Measurements from ENCODE around the gene ITPK1.

Gene ITPK1

DNA sequence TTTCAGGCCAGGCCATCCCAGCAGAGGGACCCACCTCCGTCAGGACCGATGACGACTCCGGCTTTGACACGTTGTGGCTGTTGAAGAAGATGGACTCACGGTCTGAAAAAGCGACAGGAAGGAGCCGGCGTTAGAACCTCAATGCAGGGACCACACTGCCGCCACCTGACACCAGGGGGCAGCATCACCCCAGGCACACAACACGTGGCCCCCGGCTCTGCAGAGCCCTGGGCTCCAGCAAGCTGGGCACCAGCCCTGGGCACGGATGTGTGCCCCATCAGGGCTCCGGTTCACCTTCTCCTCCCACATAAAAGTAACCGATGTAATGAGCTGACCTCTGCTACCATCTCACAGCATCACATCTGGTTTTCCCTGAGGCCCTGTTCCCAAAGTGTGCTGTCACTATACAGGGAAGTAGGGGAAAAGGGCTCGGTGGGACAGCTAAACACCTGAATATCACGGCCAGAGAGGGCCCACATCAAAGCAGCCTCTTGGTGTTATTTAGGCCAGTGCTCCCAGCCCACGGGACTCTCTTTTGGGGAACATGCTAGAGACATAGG, 163.7 kb downstream of the ITPK1 start:
- peak; percentile 62 to 69 for DNase-seq (ENCODE audit: low read depth in 2 of 2)

DNA sequence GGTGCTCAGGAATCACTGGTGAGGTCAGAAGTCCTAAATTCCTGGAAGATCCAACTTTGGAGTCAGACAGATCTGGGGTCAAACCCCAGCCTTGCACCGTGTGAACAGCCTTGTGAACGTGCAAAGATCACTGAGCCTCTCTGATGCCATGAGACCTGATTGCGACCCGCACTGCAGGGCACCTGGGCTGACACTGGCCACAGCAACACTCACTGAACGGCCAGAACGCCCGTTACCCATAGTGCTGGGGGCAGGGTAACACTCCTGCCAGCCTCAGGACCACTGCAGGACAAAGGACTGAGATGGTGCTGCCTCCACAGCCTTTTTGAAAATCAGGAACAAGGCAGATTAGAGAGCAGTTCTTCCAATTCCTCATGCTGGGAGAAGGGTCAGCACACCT, 164.5 kb downstream of the ITPK1 start:
- no peak for DNase-seq (ENCODE audit: low read depth in 2 of 2)

DNA sequence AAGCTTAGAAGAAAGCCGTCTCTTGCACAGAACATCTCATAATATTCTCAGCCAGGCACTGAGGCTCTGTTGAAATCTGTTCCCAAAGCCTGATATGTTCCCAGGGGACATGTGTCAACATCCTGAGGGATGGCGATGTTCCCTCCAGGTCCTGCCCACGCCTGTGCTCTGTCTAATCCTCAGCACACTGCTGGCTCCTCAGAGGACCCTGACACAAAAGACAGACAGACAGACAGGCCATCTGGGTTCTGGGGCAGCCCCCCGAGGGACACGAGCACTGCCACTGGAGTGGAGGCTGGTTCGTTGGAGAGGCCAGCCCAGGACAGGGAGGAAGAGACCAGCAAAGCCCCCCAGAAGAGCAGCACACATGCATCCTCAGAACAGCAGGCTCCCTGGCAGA, 165.0 kb downstream of the ITPK1 start:
- no peak for DNase-seq (ENCODE audit: low read depth in 2 of 2)

DNA sequence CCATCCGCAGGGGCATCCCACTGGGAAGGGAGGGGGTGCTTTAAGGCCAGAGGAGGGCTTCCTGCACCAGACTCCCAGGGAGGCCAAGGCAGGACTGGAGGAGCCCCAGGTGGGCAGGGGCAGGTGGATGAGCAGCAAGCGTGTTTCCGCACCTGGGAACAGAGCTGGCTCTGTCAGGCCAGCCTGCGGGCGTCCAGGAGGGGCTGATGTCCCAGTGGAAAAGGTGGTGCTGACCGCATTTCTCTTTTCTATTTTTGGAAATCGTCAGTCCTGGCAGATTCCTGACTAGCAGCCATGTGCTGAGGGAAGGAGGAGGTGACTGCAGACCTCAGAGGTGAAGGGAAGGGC, 165.6 kb downstream of the ITPK1 start:
- DNase-seq (ENCODE audit: low read depth in 2 of 2), result no peak

DNA sequence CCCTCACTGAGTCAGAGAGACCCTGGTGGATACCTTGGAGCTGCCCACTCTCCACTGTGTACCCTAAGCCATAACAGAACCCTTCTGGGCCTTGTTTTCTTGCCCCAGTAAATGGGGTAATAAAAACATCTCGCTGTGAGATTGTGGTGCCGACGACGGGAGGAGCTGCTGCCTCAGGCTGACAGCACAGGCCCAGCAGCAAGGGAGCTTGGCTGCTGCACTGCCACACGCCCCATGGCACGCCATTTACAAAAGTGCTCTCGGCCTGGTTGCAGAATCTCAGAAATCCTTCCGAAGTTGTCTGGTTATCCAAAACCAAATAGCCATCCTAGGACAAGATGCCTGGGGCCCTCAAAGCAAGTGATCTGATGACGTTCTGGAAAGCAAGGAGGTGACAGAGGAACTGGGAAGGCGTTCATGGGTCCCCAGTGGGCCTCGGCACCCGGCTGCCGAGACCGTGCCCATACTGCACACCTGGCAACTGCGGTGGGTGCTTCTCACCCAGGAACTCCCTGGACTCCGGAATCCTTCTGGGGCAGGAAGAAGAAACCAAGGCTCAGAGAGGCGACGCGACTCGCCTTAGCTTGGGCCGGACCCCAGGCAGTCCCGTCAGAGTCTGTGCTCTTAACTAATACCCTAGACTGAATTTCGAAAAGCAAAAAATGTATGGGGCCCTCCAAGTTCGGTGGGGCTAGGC, 166.1 kb downstream of the ITPK1 start:
- no peak for DNase-seq (ENCODE audit: low read depth in 2 of 2)

DNA sequence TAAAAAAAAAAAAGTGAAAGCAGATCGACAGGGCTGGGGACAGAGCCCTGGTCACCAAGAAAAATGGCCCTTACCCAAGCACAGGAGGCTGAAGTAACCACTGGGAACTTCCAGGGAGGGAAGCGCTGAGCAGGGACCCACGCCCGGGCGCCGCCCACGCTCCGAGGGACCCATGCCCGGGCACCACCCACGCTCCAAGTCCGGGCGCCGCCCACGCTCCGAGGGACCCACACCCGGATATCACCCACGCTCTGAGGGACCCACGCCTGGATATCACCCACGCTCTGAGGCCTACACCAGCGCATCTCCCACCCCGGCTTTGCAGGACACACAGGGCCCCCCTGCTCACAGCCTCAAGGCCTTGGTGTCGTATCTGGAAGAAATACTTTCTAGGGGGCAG, 167.1 kb downstream of the ITPK1 start:
- DNase-seq (ENCODE audit: low read depth in 2 of 2), result no peak

DNA sequence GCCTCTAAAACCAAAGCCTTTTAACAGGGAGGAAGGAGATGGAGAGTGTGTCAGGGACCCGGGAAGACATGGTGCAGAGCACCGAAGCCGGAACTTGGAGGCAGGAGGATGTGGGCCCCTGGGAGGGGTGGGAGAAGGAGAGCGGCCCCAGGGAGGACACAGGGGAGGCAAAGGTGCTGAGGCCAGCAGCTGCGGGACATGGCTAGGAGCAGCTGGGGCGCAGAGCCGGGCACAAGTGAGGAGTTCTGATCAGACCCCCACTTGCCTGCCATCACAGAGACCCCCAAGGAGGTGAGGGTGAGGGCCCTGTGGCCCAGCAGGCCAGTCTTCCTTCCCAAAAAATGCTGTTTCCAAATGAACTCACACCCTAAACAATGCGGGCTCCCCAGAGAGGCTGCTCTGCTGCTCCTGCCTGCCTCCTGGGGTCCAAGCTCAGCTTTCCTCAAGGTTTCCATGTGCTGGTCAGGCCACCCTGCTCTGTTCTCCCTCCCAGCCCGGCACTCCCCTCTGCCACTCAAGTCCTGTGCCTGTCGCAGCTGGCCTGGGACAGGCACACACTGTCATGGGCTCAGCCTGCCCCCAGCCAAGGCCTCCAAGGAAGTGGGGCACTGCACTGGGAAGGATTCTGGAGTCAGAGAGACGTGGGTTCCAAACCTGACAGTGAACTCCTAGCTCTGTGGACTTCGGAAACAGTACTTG, 168.7 kb downstream of the ITPK1 start:
- no peak for DNase-seq (ENCODE audit: low read depth in 2 of 2)

DNA sequence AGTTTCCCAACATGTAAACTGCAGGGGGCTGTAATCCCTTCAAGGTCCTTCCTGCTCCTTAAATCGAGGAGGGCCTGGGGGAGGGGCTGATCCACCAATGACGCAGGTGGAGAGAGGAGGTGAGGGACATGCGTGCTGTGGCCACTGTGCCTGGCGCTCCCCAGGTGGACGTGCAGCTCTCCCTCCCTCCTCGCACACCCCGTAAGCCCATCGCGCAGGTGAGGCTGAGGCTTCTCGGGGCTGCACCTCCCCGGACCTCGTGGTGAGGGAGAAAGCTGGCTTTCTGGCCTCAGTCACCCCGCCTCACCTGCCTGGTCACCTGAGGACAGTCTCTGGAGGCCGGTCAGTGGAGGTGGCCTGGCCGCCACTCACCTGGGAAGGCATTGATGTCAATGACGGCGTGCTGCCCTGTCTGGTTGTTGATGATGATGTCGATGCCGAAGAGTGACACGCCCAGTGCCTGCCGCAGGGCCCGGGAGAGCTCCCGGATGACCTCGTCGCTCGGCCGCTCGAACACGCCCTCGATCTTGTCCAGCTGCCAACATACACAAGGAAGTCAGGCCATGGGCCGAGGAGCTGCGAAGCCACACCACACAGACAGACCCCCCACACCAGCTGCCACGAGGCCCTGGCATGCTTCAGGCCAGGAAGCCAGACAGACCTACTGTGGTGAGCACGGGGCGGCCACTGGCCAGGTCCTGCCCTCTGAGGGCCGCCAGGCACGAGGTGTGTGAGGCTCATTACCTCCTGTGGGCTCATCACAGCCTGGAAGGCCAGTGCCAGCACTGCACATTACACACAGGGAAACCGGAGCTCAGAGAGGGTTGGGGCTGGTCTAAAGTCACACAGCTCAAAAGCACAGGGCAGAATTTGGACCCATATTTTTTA, 169.5 kb downstream of the ITPK1 start:
- DNase-seq (ENCODE audit: low read depth in 2 of 2), result no peak

DNA sequence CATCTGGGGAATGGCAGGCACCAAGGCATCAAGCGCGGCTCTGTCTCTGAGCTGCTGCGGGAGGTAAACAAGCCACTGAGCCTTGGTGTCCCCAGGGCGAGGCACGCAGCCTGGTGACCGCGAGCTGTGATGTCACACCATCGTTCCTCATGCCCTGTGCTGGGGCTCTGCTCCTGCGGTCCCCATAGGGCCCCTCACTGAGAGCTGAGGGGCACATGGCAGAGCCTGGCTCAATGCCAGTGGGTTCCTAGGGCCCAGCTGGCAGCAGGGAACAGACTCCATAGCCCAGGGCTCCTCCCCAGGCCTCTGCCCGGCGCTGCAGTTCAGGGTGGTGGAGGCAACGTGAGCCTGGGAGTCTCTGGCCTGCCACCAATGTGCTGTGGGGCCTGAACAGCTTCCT, 170.2 kb downstream of the ITPK1 start:
- no peak for DNase-seq (ENCODE audit: low read depth in 2 of 2)

DNA sequence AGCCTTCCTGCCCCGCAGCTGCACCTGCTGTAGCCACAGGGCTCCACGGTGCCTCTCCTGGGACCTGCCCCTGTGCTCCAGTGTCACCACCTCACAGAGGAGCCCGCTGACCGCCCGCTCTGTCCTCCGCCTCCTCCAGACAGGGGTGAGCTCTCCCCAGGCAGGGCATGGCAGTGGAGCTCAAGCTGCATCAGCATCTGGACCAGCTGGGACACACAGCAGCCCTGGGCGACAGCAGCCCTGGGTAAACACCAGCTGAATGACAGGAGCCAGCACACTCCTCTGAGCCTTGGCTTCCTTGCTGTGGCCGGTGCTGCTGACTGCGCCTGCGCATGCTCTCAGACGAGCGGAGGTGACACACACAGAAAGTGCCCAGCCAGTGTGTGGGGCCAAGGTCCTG, 170.7 kb downstream of the ITPK1 start:
- DNase-seq (ENCODE audit: low read depth in 2 of 2), result no peak

DNA sequence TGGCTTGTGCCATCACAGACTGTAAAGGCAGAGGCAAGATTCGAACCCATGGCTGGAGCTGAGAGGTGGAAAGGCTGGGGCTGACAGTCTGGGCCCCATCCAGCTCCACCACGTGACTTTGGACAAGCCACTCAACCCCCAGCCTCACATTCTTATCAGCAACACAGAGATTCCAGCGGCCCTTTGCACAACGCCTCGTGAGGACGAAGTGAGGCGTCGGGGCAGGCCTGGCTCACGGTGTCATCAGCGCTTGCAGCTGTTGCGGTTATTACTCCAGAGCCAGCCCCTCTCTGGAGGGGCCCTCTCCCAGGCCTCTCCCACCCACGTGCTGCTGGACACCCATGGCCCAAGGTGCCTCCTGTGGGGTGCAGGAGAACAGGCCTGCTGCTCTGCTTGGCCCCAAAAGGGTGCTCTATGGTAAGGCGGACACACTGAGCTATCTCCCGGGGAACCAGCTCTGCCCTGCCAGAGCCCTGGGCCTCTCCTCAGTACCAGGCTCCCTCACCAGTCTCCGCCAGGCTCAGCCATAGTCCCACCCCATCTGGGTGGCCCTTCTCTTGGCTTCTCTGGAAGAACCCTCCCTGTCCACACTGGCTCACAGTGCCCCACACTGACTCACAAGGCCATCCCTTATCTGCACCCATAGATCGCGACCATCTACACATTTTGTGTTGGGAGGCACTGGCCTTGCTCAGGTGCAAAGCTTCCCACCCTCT, 171.7 kb downstream of the ITPK1 start:
- no peak for DNase-seq (ENCODE audit: low read depth in 2 of 2)

DNA sequence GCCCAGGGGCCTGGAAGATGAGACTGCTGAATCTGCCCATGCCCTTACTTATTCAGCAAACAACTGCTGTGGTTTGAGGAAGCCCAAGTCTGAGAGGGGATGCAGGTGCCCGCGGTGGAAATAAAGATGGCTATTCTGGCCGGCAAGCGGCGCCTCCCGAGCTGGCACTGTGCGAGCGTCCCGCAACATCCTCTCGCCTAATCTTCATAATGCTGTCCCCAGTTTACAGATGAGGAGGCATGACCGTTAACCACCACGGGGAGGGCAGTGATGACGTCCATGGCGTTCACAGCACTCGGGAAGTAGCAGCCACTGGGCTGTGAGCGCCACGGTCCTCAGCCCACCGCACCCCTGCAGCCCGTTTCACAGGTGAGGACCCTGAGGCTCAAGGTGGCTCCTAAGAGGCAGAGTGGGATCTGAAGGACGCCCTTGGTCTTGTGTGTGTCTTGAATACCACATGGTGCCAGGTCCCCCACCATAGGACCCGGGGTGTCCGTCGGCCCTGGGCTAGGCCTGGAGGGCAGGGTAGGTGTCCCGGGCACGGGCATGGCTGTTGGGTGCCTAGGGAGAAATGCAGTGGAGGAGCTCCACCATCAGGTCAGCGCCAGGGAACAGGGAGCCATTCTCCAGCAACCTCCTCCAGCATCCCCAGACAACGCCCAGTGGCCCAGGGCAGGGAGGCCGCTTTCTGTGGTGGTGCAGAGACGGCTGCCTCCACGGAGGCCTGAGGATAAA, 172.6 kb downstream of the ITPK1 start:
- DNase-seq (ENCODE audit: low read depth in 2 of 2), result no peak

DNA sequence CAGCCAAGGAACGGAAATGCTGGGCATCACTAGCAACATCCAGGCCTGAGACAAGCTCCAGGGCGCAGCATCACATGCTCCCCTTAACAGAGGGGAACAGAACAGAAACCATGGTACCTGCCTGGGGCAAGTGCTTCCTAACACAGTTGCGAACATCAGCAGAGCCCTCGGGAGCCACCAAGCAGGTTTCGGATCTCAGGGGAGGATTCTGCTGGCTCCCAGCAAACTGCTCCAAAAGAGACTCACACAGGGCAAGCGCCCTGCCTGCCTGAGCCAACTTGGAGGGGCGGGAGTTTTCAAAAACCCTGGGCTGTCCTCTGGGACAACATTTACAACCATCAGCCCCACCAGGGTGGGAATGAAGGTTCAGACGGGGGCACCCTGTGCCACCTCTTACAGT, 173.1 kb downstream of the ITPK1 start:
- no peak for DNase-seq (ENCODE audit: low read depth in 2 of 2)

DNA sequence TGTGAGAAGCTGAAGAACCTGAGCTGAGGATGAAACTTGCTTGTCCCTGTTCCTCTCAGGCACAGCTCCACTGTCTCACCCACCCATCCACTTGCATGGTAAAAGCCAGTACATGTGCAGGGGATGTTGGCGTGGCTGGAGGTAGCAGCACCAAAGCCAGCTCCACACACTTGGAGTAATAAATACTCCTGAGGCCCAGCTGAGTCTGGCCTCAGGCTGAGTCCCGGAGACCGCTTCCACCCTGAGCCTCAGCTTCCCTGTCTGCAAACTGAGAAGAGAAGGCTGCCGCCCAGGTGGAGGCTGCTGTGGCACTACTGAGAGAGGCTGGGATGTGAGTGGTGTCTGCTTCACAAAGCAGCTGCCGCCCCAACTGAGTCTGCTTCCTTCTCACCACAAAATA, 173.6 kb downstream of the ITPK1 start:
- no peak for DNase-seq (ENCODE audit: low read depth in 2 of 2)

DNA sequence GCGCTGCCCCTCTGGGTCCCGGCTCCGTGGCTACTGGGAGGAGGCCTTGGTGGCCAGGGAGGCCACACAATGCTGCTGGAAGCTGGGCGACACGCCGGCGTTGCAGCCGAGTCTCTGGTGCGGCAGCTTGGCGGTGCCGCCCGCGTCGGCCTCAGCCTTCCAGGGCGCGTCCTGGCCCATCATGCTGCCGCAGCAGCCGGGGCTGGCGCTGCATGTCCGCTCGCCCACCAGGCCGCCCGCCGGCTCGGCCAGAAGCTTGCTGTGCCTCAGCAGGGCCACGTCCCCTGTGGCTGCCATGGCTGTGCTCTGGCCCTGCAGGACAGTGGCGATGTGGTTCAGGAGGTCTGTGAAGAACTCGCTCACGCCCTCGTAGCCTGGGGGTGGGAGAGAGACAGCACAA, 174.2 kb downstream of the ITPK1 start:
- DNase-seq (ENCODE audit: low read depth in 2 of 2), result no peak

DNA sequence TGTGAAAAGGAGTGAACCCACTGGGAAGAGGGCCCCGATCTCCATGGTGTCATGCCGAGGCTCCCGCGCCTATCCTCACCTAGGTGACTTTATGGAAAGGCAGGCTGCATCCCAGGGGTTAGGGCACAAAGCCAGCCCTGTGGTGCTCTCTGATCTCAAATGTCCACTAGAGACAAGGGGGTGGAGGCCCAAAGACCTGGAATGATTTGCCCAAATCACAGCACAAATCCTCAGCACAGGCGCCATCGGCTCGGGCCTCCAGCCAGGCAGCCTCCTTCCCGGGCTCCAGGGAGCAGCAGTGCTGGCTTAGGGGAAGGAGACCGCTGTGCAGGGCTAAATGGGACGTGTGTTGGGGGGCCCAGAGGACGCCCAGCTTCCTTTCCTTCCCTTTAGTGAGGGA, 175.2 kb downstream of the ITPK1 start:
- no peak for DNase-seq (ENCODE audit: low read depth in 2 of 2)

DNA sequence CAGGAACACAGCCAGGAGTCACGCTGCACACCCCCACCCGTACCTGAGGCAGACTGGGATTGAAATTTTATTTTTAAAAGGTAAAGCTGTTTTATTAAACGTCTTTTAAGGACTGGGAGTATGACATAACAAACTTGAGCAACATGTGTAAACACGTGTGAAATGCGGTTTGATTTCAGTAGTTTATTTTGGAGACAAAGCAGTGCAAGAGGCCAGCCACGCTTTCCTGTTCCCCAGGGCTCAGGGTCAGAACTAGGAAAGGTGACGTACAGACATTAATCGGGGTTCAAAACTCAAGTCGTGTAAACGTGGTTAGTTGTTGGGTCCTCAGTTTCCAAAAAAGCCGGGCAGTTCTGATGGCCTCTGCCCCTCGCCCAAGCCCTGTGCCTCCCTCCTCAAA, 176.0 kb downstream of the ITPK1 start:
- no peak for DNase-seq (ENCODE audit: low read depth in 2 of 2)

DNA sequence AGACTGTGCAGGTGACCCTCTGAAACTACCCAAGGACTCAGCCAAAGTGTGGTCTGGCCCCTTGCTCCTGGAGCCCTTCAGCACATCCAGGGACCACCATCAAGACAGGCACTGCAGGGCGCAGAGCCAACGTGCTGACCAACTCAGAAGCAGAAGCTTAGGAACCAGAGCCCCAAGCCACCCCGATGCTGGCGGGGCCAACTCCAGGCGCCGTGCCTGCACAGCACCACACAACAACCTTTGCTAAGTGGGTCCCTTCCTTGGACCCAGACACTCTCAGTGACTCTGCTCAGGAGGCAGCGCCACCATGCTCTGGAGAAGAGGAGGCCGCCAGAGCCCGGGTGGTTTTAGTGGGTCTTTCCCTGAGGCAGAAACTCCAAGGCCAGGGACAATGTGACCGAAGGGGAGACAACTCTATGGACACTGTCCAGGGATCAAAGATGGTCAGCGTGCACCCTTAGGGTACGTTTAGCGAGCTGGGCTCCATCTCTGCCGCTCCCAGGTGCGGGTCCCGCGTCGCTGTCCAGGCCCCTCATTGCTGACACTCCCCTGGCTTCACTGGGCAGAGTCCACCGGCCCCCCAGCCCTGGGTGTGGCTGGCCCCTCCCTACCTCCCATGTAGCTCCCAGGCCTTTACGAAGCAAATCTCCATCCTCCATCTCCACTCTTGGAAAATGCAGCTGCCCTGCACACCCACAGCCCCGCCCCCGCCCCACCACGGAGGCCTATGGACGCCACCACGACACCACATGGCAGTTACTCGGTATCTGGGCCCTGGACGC, 176.6 kb downstream of the ITPK1 start:
- DNase-seq (ENCODE audit: low read depth in 2 of 2), result no peak

DNA sequence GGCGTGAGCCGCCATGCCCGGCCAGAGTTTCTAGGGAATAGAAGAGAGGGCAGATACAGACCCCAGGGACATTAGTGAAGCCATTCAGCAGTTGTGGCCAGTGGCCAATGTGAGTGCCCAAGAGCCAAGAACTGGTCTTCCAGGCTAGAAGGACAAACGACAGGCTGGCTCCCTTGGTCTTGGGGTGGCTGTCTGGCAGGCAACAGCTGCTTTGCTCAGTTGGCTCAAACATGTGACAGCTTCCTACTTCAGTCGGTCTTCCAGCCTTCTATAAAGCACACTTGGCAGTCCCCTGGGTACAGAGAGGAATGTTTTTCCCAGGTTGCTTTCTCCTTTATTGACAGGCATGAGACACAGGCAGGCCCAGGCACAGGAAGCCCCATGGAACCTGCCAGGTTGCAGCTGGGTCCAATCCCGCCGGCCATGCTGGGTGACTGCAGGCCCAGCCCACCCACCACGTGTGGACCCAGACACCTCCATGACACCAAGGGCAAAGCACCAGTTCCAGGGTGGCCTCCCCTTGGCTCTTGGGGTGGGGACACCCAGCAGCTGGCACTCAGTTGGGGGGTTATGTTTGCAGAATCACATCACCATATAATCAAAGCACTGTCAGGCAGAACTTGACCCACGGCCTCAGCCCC, 177.4 kb downstream of the ITPK1 start:
- no peak for DNase-seq (ENCODE audit: low read depth in 2 of 2)
